ENCODE results near the gene CREBZF. TPM values are rescaled to one million over a fixed set of nuclear protein-coding genes. Genes with fewer than 3 reads are reported as not detected.

Gene CREBZF
- polyA plus RNA-seq, 1 donor from 2014 or later, result 264 TPM

DNA sequence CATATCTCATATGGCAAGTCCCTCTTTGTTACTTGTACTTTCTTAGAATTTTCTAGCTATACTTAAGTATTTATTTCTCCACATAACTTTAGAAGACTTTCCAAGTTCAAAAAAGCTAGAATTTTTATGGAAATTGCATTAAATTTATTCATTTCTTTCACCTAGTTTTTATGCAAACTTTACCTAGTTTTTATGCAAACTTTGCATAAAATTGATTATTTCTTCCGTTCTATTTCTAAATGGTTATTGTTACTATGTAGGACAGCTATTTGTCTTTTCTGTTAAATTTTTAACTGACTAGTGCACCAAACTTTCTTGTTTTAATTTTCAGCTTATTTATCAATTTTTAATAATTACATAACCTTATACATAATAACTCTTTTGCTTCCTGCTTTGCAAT is 3.2 kb upstream of the CREBZF start:
- no peaks in the 10 kb centered on the region for H3K27me3 ChIP-seq (ENCODE audit: insufficient read depth, low read depth, low read length)
- H3K79me2 ChIP-seq (replicated peaks; ENCODE audit: insufficient read depth, low read length), result peaks cover 7% of the 10 kb centered on the region
- H3K4me2 ChIP-seq (ENCODE audit: low read length), result no peak overlapping the region
- H2AFZ ChIP-seq (ENCODE audit: low read depth, low read length), result no peak overlapping the region
- no peak overlapping the region for H3K4me3 ChIP-seq (ENCODE audit: low read length)
- no peaks in the 10 kb centered on the region for H3K9me3 ChIP-seq (ENCODE audit: low read length)
- H3K9me2 ChIP-seq (ENCODE audit: insufficient read depth, low read length), result no peaks in the 10 kb centered on the region
- TF ChIP-seq, protein P1, sequence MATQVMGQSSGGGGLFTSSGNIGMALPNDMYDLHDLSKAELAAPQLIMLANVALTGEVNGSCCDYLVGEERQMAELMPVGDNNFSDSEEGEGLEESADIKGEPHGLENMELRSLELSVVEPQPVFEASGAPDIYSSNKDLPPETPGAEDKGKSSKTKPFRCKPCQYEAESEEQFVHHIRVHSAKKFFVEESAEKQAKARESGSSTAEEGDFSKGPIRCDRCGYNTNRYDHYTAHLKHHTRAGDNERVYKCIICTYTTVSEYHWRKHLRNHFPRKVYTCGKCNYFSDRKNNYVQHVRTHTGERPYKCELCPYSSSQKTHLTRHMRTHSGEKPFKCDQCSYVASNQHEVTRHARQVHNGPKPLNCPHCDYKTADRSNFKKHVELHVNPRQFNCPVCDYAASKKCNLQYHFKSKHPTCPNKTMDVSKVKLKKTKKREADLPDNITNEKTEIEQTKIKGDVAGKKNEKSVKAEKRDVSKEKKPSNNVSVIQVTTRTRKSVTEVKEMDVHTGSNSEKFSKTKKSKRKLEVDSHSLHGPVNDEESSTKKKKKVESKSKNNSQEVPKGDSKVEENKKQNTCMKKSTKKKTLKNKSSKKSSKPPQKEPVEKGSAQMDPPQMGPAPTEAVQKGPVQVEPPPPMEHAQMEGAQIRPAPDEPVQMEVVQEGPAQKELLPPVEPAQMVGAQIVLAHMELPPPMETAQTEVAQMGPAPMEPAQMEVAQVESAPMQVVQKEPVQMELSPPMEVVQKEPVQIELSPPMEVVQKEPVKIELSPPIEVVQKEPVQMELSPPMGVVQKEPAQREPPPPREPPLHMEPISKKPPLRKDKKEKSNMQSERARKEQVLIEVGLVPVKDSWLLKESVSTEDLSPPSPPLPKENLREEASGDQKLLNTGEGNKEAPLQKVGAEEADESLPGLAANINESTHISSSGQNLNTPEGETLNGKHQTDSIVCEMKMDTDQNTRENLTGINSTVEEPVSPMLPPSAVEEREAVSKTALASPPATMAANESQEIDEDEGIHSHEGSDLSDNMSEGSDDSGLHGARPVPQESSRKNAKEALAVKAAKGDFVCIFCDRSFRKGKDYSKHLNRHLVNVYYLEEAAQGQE (IDR thresholded peaks at IDR 0.05; ENCODE audit: borderline replicate concordance), result no peak
- TF ChIP-seq MXI1 (conservative IDR thresholded peaks at IDR 0.05; ENCODE audit: poor library complexity, severe bottlenecking), result no peak
- no peak for TF ChIP-seq SMC3 (conservative IDR thresholded peaks at IDR 0.05; ENCODE audit: poor library complexity)
- no peak for TF ChIP-seq EP300 (conservative IDR thresholded peaks at IDR 0.05; ENCODE audit: poor library complexity, severe bottlenecking)
- no peak for TF ChIP-seq EZH2 (IDR thresholded peaks at IDR 0.05; ENCODE audit: borderline replicate concordance, insufficient read depth, low read length, poor library complexity, severe bottlenecking)
- no peak for TF ChIP-seq RAD21 (conservative IDR thresholded peaks at IDR 0.05)
- no peak for TF ChIP-seq TAF1 (IDR thresholded peaks at IDR 0.05; ENCODE audit: low read depth)
- TF ChIP-seq, protein P2, sequence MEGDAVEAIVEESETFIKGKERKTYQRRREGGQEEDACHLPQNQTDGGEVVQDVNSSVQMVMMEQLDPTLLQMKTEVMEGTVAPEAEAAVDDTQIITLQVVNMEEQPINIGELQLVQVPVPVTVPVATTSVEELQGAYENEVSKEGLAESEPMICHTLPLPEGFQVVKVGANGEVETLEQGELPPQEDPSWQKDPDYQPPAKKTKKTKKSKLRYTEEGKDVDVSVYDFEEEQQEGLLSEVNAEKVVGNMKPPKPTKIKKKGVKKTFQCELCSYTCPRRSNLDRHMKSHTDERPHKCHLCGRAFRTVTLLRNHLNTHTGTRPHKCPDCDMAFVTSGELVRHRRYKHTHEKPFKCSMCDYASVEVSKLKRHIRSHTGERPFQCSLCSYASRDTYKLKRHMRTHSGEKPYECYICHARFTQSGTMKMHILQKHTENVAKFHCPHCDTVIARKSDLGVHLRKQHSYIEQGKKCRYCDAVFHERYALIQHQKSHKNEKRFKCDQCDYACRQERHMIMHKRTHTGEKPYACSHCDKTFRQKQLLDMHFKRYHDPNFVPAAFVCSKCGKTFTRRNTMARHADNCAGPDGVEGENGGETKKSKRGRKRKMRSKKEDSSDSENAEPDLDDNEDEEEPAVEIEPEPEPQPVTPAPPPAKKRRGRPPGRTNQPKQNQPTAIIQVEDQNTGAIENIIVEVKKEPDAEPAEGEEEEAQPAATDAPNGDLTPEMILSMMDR (IDR thresholded peaks at IDR 0.05; ENCODE audit: poor library complexity, severe bottlenecking), result no peak
- H3F3A ChIP-seq (ENCODE audit: insufficient read depth, low read length, poor library complexity, severe bottlenecking), result no peaks in the 10 kb centered on the region
- no peak overlapping the region for H3K27ac ChIP-seq (ENCODE audit: low read length)
- no peak overlapping the region for H3K9ac ChIP-seq (ENCODE audit: low read length)
- H4K20me1 ChIP-seq (ENCODE audit: insufficient read depth), result peaks cover 4% of the 10 kb centered on the region
- no peaks in the 10 kb centered on the region for H3K36me3 ChIP-seq (ENCODE audit: insufficient read depth, low read length)

GRCh38 chr11:85666687-85667086 is 1.8 kb upstream of the CREBZF start:
- Histone ChIP-seq H2AFZ (ENCODE audit: low read depth, low read length) (no peak overlapping the region), H3K9me3 (ENCODE audit: low read length) (no peaks in the 10 kb centered on the region), H3K79me2 (replicated peaks; ENCODE audit: insufficient read depth, low read length) (peaks cover 22% of the 10 kb centered on the region), H4K20me1 (ENCODE audit: insufficient read depth) (peaks cover 13% of the 10 kb centered on the region), H3K36me3 (ENCODE audit: insufficient read depth, low read length) (no peaks in the 10 kb centered on the region), H3K4me2 (ENCODE audit: low read length) (no peak overlapping the region), H3K27ac (ENCODE audit: low read length) (no peak overlapping the region), H3K4me3 (ENCODE audit: low read length) (no peak overlapping the region), H3F3A (ENCODE audit: insufficient read depth, low read length, poor library complexity, severe bottlenecking) (no peaks in the 10 kb centered on the region), H3K9me2 (ENCODE audit: insufficient read depth, low read length) (no peaks in the 10 kb centered on the region), H3K27me3 (ENCODE audit: insufficient read depth, low read depth, low read length) (no peaks in the 10 kb centered on the region), H3K9ac (ENCODE audit: low read length) (no peak overlapping the region)
- no peak for TF ChIP-seq SMC3 (conservative IDR thresholded peaks at IDR 0.05; ENCODE audit: poor library complexity)
- TF ChIP-seq, protein P1 (IDR thresholded peaks at IDR 0.05; ENCODE audit: borderline replicate concordance), result no peak
- TF ChIP-seq TAF1 (IDR thresholded peaks at IDR 0.05; ENCODE audit: low read depth), result no peak
- TF ChIP-seq POLR2AphosphoS5 (IDR thresholded peaks at IDR 0.05), result no peak
- no peak for TF ChIP-seq EP300 (conservative IDR thresholded peaks at IDR 0.05; ENCODE audit: poor library complexity, severe bottlenecking)
- no peak for TF ChIP-seq RAD21 (conservative IDR thresholded peaks at IDR 0.05)
- TF ChIP-seq, protein P2 (IDR thresholded peaks at IDR 0.05; ENCODE audit: poor library complexity, severe bottlenecking), result no peak
- no peak for TF ChIP-seq MXI1 (conservative IDR thresholded peaks at IDR 0.05; ENCODE audit: poor library complexity, severe bottlenecking)
- no peak for TF ChIP-seq EZH2 (IDR thresholded peaks at IDR 0.05; ENCODE audit: borderline replicate concordance, insufficient read depth, low read length, poor library complexity, severe bottlenecking)

All from neural cell (in vitro differentiated cells).